OCI-LY7 (cell line): ENCODE data around the gene EGFL7. TPM values are rescaled to one million over a fixed set of nuclear protein-coding genes. Genes with fewer than 3 reads are reported as not detected.

Experiments used
- BruUV-seq: library from RNA; stranded (reverse); fragments of 400-500 nt; replicated peaks from 2 replicates; lab custom pipeline; 2021; lab: Mats Ljungman, UMichigan
- CTCF ChIA-PET: fragments of 300-600 bp; sonication (Branson Sonifier 250); formaldehyde crosslinking; loops from one replicate; lab custom pipeline; 2022; ENCODE audit warnings: antibody characterized with exemption; ENCODE audit not compliant: unreplicated experiment; lab: Charles Lee
- POLR2A ChIA-PET: fragments of 300-600 bp; sonication (Branson Sonifier 250); formaldehyde crosslinking; loops from one replicate; lab custom pipeline; 2022; ENCODE audit warnings: antibody characterized with exemption; lab: Charles Lee
- DNase-seq: peaks from one replicate; pipeline ENCODE4 v3.0.0-alpha.2; 2015; ENCODE audit warnings: low spot score
- H2AFZ ChIP-seq: fragments of 200-600 bp; sonication (generic), shearing (Covaris generic); 2 replicates; pipeline ENCODE4 v1.6.1; 2014; ENCODE audit warnings: mild to moderate bottlenecking, antibody characterized with exemption, low read length, moderate library complexity
- H3K27ac ChIP-seq: fragments of 200-600 bp; sonication (generic); 2 replicates; pipeline ENCODE4 v1.5.1; 2014; ENCODE audit warnings: mixed run types, low read depth, mild to moderate bottlenecking, moderate library complexity, low read length, inconsistent platforms; ENCODE audit not compliant: poor library complexity, severe bottlenecking
- H3K36me3 ChIP-seq: fragments of 200-600 bp; sonication (generic); 2 replicates; pipeline ENCODE4 v1.6.1; 2014; ENCODE audit warnings: mild to moderate bottlenecking, antibody characterized with exemption, low read length, moderate library complexity, mixed read lengths; ENCODE audit not compliant: insufficient read depth
- H3K4me1 ChIP-seq: fragments of 200-600 bp; sonication (generic); 2 replicates; pipeline ENCODE4 v1.5.1; 2014; ENCODE audit warnings: mild to moderate bottlenecking, low read length; ENCODE audit not compliant: insufficient read depth, poor library complexity, severe bottlenecking
- H3K4me2 ChIP-seq: fragments of 200-600 bp; sonication (generic); 2 replicates; pipeline ENCODE4 v1.6.1; 2014; ENCODE audit warnings: mild to moderate bottlenecking, low read length
- H3K4me3 ChIP-seq: fragments of 200-600 bp; sonication (generic); 2 replicates; pipeline ENCODE4 v1.5.1; 2014; ENCODE audit warnings: mild to moderate bottlenecking, low read depth, low read length; ENCODE audit not compliant: poor library complexity, severe bottlenecking
- H3K79me2 ChIP-seq: fragments of 200-600 bp; sonication (generic); 2 replicates; pipeline ENCODE4 v1.6.1; 2016; ENCODE audit warnings: low read depth, mild to moderate bottlenecking, low read length, moderate library complexity, mixed read lengths; ENCODE audit not compliant: insufficient read depth
- H3K9me2 ChIP-seq: fragments of 200-600 bp; sonication (generic); 2 replicates; pipeline ENCODE4 v1.6.1; 2016; ENCODE audit warnings: mild to moderate bottlenecking, low read length, mixed read lengths; ENCODE audit not compliant: insufficient read depth
- H3K9me3 ChIP-seq: fragments of 200-600 bp; sonication (generic); 2 replicates; pipeline ENCODE4 v1.6.1; 2014; ENCODE audit warnings: mild to moderate bottlenecking, mixed run types, low read length, mixed read lengths
- H4K20me1 ChIP-seq: fragments of 200-600 bp; sonication (generic); 2 replicates; pipeline ENCODE4 v1.6.1; 2014; ENCODE audit warnings: mild to moderate bottlenecking, antibody characterized with exemption, low read length, moderate library complexity, mixed read lengths; ENCODE audit not compliant: insufficient read depth
- EZH2phosphoT487 ChIP-seq: fragments of 200-600 bp; sonication (generic); IDR thresholded peaks from 2 replicates; pipeline ENCODE4 v1.6.1; 2018; ENCODE audit warnings: low read depth, borderline replicate concordance, mild to moderate bottlenecking, mixed run types, antibody characterized with exemption, low read length, moderate library complexity, mixed read lengths
- intact Hi-C: fragments of 100-400 bp; cut with micrococcal nuclease; formaldehyde crosslinking; loops from one replicate; pipeline ENCODE4 v1.10.0; 2022; ENCODE audit not compliant: unreplicated experiment
- total RNA-seq, 2 experiments: library from RNA; depleted of rRNA in 1 of 2; stranded (reverse); fragments of >200 nt in 1 of 2; shearing (Covaris generic) in 1 of 2; gene quantifications; 2 replicates each; pipeline ENCODE4 v1.2.3, GENCODE V29; 2014 to 2022
- TF ChIP-seq, protein P1 (sequence below): fragments of 200-600 bp; sonication (generic); conservative IDR thresholded peaks from 2 replicates; pipeline ENCODE4 v1.5.1; 2014; ENCODE audit warnings: mild to moderate bottlenecking, antibody characterized with exemption, low read length, moderate library complexity, mixed read lengths

EGFL7 gene
- total RNA-seq, 2 experiments from 2014 or later, result not detected

DNA sequence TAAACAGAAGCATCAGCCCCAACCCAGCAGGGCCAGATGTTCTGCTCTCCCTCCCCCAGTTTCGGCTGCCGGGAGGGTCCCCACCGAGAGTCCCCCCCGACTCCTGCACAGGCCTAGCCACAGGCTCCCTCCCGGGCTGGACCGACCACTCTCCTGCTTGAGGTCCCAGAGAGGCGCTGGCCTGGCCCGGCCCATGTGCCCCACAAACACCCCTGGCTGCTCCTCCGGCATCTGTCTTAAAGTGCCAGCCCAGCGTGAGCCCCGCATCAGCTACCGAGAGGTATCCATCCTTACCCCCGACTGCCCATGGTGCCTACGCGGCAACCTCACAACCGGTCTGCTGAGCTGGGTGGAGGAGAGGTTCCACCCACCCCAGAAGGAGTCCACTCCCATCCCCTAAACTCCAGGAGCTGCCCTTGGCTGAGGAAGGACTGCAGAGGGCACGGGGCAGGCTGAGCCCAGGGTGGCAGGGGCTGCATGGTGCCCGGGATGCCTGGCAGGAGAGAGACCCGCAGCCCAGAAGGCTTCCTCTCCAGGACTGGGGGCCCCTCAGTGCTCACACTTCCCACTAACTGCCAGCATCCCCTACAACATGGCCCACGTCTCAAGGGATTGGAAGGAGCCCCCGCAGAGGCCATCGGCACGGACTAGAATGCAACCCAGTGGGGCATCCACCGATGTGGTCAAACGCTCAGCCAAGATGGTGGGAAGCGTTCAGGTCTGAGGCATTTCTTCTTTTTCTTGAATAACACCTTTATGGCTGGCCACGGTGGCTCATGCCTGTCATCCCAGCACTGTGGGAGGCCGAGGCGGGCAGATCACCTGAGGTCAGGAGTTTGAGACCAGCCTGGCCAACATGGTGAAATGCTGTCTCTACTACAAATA is 15.6 kb upstream of the EGFL7 start:
- intact Hi-C loops, result no loop called here
- no peak for DNase-seq

DNA sequence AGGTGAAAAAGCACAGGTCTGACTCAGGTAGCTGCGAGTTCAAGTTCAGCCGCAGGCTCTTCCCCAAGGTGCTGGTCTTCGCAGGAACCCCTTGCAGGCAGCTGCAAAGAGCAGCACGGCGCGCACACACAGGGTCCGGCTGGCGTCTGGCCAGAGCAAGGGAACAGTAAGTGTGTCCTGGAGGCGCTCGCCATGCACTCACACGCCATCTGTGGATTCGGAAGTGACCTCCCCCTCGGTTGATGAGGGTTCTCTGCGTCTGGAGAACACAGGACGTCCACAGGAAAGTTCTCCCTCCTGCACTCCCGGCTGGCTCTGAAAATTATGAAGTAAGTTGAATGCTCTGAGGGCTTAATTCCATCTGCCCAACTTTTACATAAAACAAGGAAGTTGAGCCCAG is 14.0 kb upstream of the EGFL7 start:
- no peaks in the 10 kb centered on the region for H4K20me1 ChIP-seq
- intact Hi-C loops, result no loop called here
- CTCF ChIA-PET, result no interaction called here
- H3K79me2 ChIP-seq, result no peaks in the 10 kb centered on the region
- DNase-seq, result no peak
- H3K27ac ChIP-seq, result no peak overlapping the region
- POLR2A ChIA-PET, result no interaction called here
- H3K36me3 ChIP-seq, result no peaks in the 10 kb centered on the region
- H3K4me2 ChIP-seq, result no peak overlapping the region
- H3K9me2 ChIP-seq, result no peaks in the 10 kb centered on the region
- no peaks in the 10 kb centered on the region for H3K9me3 ChIP-seq
- no peak overlapping the region for H3K4me3 ChIP-seq
- H3K4me1 ChIP-seq, result no peaks in the 10 kb centered on the region
- TF ChIP-seq, protein P1, sequence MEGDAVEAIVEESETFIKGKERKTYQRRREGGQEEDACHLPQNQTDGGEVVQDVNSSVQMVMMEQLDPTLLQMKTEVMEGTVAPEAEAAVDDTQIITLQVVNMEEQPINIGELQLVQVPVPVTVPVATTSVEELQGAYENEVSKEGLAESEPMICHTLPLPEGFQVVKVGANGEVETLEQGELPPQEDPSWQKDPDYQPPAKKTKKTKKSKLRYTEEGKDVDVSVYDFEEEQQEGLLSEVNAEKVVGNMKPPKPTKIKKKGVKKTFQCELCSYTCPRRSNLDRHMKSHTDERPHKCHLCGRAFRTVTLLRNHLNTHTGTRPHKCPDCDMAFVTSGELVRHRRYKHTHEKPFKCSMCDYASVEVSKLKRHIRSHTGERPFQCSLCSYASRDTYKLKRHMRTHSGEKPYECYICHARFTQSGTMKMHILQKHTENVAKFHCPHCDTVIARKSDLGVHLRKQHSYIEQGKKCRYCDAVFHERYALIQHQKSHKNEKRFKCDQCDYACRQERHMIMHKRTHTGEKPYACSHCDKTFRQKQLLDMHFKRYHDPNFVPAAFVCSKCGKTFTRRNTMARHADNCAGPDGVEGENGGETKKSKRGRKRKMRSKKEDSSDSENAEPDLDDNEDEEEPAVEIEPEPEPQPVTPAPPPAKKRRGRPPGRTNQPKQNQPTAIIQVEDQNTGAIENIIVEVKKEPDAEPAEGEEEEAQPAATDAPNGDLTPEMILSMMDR, result no peak
- TF ChIP-seq EZH2phosphoT487, result no peak
- H2AFZ ChIP-seq, result no peak overlapping the region
- BruUV-seq, result no TSS peak

More for the DNA sequence above, 15.6 kb upstream of the EGFL7 start:
- CTCF ChIA-PET, result no interaction called here
- no peak overlapping the region for H2AFZ ChIP-seq
- no peaks in the 10 kb centered on the region for H4K20me1 ChIP-seq
- H3K4me2 ChIP-seq, result no peak overlapping the region
- H3K4me1 ChIP-seq, result no peaks in the 10 kb centered on the region
- no TSS peak for BruUV-seq
- POLR2A ChIA-PET, result no interaction called here
- H3K9me3 ChIP-seq, result no peaks in the 10 kb centered on the region
- H3K4me3 ChIP-seq, result no peak overlapping the region
- H3K9me2 ChIP-seq, result no peaks in the 10 kb centered on the region
- H3K79me2 ChIP-seq, result no peaks in the 10 kb centered on the region
- H3K36me3 ChIP-seq, result no peaks in the 10 kb centered on the region
- TF ChIP-seq, protein P1, result no peak
- H3K27ac ChIP-seq, result no peak overlapping the region

DNA sequence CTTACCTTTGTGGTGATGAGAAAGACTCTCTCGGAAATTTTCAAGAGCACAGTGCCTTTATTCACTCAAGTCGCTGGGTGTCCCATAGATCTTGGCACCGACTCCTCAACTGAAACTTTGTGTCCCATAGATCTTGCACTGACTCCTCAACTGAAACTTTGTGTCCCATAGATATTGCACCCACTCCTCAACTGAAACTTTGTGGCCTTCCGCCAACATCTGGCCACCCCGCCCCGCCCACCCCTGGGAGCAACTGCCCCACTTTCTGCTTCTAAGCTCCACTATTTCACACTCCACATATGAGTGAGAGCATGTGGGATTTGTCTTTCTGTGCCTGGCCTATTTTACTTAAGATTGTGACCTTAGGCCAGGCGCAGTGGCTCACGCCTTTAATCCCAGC is 12.7 kb upstream of the EGFL7 start:
- Histone ChIP-seq H4K20me1 (no peaks in the 10 kb centered on the region), H3K36me3 (no peaks in the 10 kb centered on the region), H3K9me2 (no peaks in the 10 kb centered on the region), H3K79me2 (no peaks in the 10 kb centered on the region), H2AFZ (no peak overlapping the region), H3K9me3 (no peaks in the 10 kb centered on the region), H3K4me1 (no peaks in the 10 kb centered on the region), H3K4me3 (no peak overlapping the region), H3K27ac (no peak overlapping the region), H3K4me2 (no peak overlapping the region)
- POLR2A ChIA-PET, result interaction anchor here (0.6 kb wide), 1 partner anchor 774 kb away, joined by 3 read pairs; no protein-coding TSS in a partner anchor
- BruUV-seq, result no TSS peak
- no peak for TF ChIP-seq EZH2phosphoT487
- TF ChIP-seq, protein P1, result no peak
- CTCF ChIA-PET, result no interaction called here
- intact Hi-C loops, result no loop called here
- no peak for DNase-seq
